Liver (tissue), 9 donors: ENCODE data around the gene PPOX. TPM values are rescaled to one million over a fixed set of nuclear protein-coding genes. Genes with fewer than 3 reads are reported as not detected.

Source experiments
- DNase-seq: peaks from one replicate; pipeline ENCODE4 v3.0.0-alpha.2; 2017; ENCODE audit warnings: low spot score
- H3K27ac ChIP-seq, 2 donors: one replicate each; pipeline ENCODE4 v1.7.0; 2013; ENCODE audit warnings: inconsistent platforms in 2 of 2, low read length in 2 of 2, control low read depth in 1 of 2, low read depth in 1 of 2, mild to moderate bottlenecking in 1 of 2
- H3K27me3 ChIP-seq, 4 donors: one replicate each; pipeline versions ENCODE4 v1.6.1 to v1.7.0; 2013; ENCODE audit warnings: low read length in 3 of 4, inconsistent platforms in 1 of 4, mild to moderate bottlenecking in 1 of 4, moderate library complexity in 1 of 4; ENCODE audit not compliant: control insufficient read depth in 4 of 4, insufficient read depth in 4 of 4
- H3K36me3 ChIP-seq, 4 donors: one replicate each; pipeline versions ENCODE4 v1.6.1 to v1.7.0; 2013; ENCODE audit warnings: low read length in 3 of 4, mild to moderate bottlenecking in 3 of 4, low read depth in 1 of 4, moderate library complexity in 1 of 4; ENCODE audit not compliant: control insufficient read depth in 4 of 4, insufficient read depth in 3 of 4
- H3K4me1 ChIP-seq, 4 donors: one replicate each; pipeline versions ENCODE4 v1.6.1 to v1.7.0; 2013; ENCODE audit warnings: low read length in 3 of 4, mild to moderate bottlenecking in 3 of 4, moderate library complexity in 1 of 4; ENCODE audit not compliant: control insufficient read depth in 4 of 4, insufficient read depth in 4 of 4
- H3K4me3 ChIP-seq, 3 donors: one replicate each; pipeline versions ENCODE4 v1.6.1 to v1.7.0; 2013; ENCODE audit warnings: low read length in 3 of 3, control low read depth in 1 of 3, low read depth in 1 of 3, mild to moderate bottlenecking in 1 of 3
- H3K9ac ChIP-seq, 2 donors: one replicate each; pipeline ENCODE4 v1.7.0; 2013; ENCODE audit warnings: low read length in 2 of 2, mild to moderate bottlenecking in 2 of 2, moderate library complexity in 2 of 2, control low read depth in 1 of 2, low read depth in 1 of 2
- H3K9me3 ChIP-seq, 4 donors: one replicate each; pipeline versions ENCODE4 v1.6.1 to v1.7.0; 2013; ENCODE audit warnings: low read length in 3 of 4; ENCODE audit not compliant: control insufficient read depth in 4 of 4
- CTCF ChIP-seq: fragments of 150-350 bp; IDR thresholded peaks from 2 replicates; pipeline ENCODE4 v1.5.1; 2017; ENCODE audit warnings: improper control_type of control experiment, low read depth, low read length; ENCODE audit not compliant: missing input control
- EGR1 ChIP-seq, 2 donors: IDR thresholded peaks; 2 replicates each; pipeline ENCODE4 v1.6.1; 2016 to 2018; ENCODE audit warnings: antibody characterized with exemption in 2 of 2, low read depth in 2 of 2
- FOXA1 ChIP-seq: IDR thresholded peaks from 2 replicates; pipeline ENCODE4 v1.6.1; 2016; ENCODE audit warnings: antibody characterized with exemption
- GABPA ChIP-seq, 2 donors: IDR thresholded peaks in 1 of 2; conservative IDR thresholded peaks in 1 of 2; 2 replicates each; pipeline ENCODE4 v1.6.1; 2016; ENCODE audit warnings: antibody characterized with exemption in 2 of 2, mild to moderate bottlenecking in 1 of 2, moderate library complexity in 1 of 2
- HNF4G ChIP-seq: IDR thresholded peaks from 2 replicates; pipeline ENCODE4 v1.6.1; 2016; ENCODE audit warnings: antibody characterized with exemption
- JUND ChIP-seq, 2 donors: IDR thresholded peaks; 2 replicates each; pipeline ENCODE4 v1.6.1; 2016; ENCODE audit warnings: antibody characterized with exemption in 2 of 2
- MAX ChIP-seq: IDR thresholded peaks from 2 replicates; pipeline ENCODE4 v1.6.1; 2016; ENCODE audit warnings: antibody characterized with exemption
- NR2F2 ChIP-seq: IDR thresholded peaks from 2 replicates; pipeline ENCODE4 v1.6.1; 2016; ENCODE audit warnings: antibody characterized with exemption
- RAD21 ChIP-seq, 2 donors: IDR thresholded peaks; 2 replicates each; pipeline ENCODE4 v1.6.1; 2016; ENCODE audit warnings: antibody characterized with exemption in 2 of 2, mild to moderate bottlenecking in 2 of 2
- RXRA ChIP-seq, 2 donors: IDR thresholded peaks; 2 replicates each; pipeline ENCODE4 v1.6.1; 2017 to 2018; ENCODE audit warnings: antibody characterized with exemption in 2 of 2, mild to moderate bottlenecking in 1 of 2
- SP1 ChIP-seq: IDR thresholded peaks from 2 replicates; pipeline ENCODE4 v1.6.1; 2018; ENCODE audit warnings: antibody characterized with exemption, mild to moderate bottlenecking
- TAF1 ChIP-seq: conservative IDR thresholded peaks from 2 replicates; pipeline ENCODE4 v1.6.1; 2016; ENCODE audit warnings: antibody characterized with exemption, mild to moderate bottlenecking
- YY1 ChIP-seq: IDR thresholded peaks from 2 replicates; pipeline ENCODE4 v1.6.1; 2016; ENCODE audit warnings: antibody characterized with exemption, mild to moderate bottlenecking
- WGBS: extraction: QIAGEN DNeasy Blood & Tissue Kit; methylation state at CpG from one replicate; pipeline ENCODE4 v1.1.7; 2013; 5-methylcytosine and 5-hydroxymethylcytosine counted together
- polyA plus RNA-seq, 2 donors: library from polyadenylated mRNA; stranded (reverse) in 1 of 2; unstranded in 1 of 2; fragments of 200-250 nt in 1 of 2; fragments of >200 nt in 1 of 2; fragmentation: Nextera tagmentation in 1 of 2; extraction: Ambion mirVana in 1 of 2; gene quantifications; one replicate each; pipeline versions ENCODE4 v1.2.1 to v1.2.3, GENCODE V29; 2013 to 2015
- total RNA-seq, 2 donors: library from RNA; depleted of rRNA; stranded (reverse); fragments of >200 nt; gene quantifications; one replicate each; pipeline ENCODE4 v1.2.3, GENCODE V29; 2014
- TF ChIP-seq, protein P1 (sequence below): IDR thresholded peaks from 2 replicates; pipeline ENCODE4 v1.6.1; 2016; ENCODE audit warnings: antibody characterized with exemption
- TF ChIP-seq, protein P2 (sequence below): IDR thresholded peaks from 2 replicates; pipeline ENCODE4 v1.6.1; 2016; ENCODE audit warnings: antibody characterized with exemption, mild to moderate bottlenecking
- donor health status: healthy.
- donor health status: healthy.
- donor health status: healthy.
- donor health status: healthy.
- donor health status: healthy.

PPOX gene
- total and polyA plus RNA-seq, 4 donors = 6.2 to 106 (median 7.9) TPM

- Histone ChIP-seq H3K27me3 (no peaks in the 10 kb centered on the region), H3K9me3 (no peaks in the 10 kb centered on the region), H3K4me1 (peaks cover 0 to 21% (median 13%) of the 10 kb centered on the region in 4 donors), H3K4me3 (no peak overlapping the region), H3K27ac (no peak overlapping the region), H3K9ac (no peak overlapping the region), H3K36me3 (peaks cover 4 to 32% (median 21%) of the 10 kb centered on the region in 4 donors)
- WGBS = 97% methylated on average over 4 of the region's 4 CpGs
- TF ChIP-seq, protein P1, sequence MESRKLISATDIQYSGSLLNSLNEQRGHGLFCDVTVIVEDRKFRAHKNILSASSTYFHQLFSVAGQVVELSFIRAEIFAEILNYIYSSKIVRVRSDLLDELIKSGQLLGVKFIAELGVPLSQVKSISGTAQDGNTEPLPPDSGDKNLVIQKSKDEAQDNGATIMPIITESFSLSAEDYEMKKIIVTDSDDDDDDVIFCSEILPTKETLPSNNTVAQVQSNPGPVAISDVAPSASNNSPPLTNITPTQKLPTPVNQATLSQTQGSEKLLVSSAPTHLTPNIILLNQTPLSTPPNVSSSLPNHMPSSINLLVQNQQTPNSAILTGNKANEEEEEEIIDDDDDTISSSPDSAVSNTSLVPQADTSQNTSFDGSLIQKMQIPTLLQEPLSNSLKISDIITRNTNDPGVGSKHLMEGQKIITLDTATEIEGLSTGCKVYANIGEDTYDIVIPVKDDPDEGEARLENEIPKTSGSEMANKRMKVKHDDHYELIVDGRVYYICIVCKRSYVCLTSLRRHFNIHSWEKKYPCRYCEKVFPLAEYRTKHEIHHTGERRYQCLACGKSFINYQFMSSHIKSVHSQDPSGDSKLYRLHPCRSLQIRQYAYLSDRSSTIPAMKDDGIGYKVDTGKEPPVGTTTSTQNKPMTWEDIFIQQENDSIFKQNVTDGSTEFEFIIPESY = no peak
- TF ChIP-seq GABPA (IDR thresholded peaks at IDR 0.05 in 1 of 2, conservative IDR thresholded peaks at IDR 0.05 in 1 of 2) (no peak), TAF1 (no peak), HNF4G (no peak), MAX (no peak), JUND (IDR thresholded peaks at IDR 0.05) (no peak), SP1 (no peak), YY1 (no peak), FOXA1 (no peak), CTCF (no peak), RAD21 (IDR thresholded peaks at IDR 0.05) (no peak), EGR1 (IDR thresholded peaks at IDR 0.05; ENCODE audit: low read depth in 2 of 2) (no peak), RXRA (IDR thresholded peaks at IDR 0.05) (no peak)
- TF ChIP-seq, protein P2, sequence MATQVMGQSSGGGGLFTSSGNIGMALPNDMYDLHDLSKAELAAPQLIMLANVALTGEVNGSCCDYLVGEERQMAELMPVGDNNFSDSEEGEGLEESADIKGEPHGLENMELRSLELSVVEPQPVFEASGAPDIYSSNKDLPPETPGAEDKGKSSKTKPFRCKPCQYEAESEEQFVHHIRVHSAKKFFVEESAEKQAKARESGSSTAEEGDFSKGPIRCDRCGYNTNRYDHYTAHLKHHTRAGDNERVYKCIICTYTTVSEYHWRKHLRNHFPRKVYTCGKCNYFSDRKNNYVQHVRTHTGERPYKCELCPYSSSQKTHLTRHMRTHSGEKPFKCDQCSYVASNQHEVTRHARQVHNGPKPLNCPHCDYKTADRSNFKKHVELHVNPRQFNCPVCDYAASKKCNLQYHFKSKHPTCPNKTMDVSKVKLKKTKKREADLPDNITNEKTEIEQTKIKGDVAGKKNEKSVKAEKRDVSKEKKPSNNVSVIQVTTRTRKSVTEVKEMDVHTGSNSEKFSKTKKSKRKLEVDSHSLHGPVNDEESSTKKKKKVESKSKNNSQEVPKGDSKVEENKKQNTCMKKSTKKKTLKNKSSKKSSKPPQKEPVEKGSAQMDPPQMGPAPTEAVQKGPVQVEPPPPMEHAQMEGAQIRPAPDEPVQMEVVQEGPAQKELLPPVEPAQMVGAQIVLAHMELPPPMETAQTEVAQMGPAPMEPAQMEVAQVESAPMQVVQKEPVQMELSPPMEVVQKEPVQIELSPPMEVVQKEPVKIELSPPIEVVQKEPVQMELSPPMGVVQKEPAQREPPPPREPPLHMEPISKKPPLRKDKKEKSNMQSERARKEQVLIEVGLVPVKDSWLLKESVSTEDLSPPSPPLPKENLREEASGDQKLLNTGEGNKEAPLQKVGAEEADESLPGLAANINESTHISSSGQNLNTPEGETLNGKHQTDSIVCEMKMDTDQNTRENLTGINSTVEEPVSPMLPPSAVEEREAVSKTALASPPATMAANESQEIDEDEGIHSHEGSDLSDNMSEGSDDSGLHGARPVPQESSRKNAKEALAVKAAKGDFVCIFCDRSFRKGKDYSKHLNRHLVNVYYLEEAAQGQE = no peak
- DNase-seq = no peak
Measured at GRCh38 chr1:161128591-161129420, 37.4 kb upstream of the PPOX start.

DNA sequence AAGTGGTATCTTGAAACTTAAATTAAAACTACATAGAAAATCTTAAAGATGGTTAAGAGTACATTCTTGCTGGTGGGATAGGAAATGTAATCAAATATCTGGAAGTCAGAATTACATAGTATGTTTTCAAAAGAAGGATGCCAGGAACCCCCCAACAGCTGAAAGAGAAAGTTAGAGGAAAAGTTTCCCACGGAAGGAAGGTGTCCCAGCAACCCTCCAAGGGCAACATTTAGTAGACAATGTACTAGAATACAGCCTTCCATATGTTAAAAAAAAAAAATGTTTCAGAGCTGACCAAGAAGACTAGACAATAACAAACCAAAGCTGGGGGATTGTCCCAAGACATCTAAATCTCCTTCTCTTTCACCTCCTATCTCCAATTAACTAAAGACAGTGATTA lies 36.0 kb upstream of the PPOX start:
- Histone ChIP-seq H3K4me3 (no peak overlapping the region), H3K27ac (no peak overlapping the region), H3K36me3 (peaks cover 2 to 24% (median 15%) of the 10 kb centered on the region in 4 donors), H3K9me3 (no peaks in the 10 kb centered on the region), H3K4me1 (peaks cover 0 to 21% (median 14%) of the 10 kb centered on the region in 4 donors), H3K9ac (no peak overlapping the region), H3K27me3 (no peaks in the 10 kb centered on the region)
- no peak for TF ChIP-seq RAD21 (IDR thresholded peaks at IDR 0.05)
- TF ChIP-seq GABPA (IDR thresholded peaks at IDR 0.05 in 1 of 2, conservative IDR thresholded peaks at IDR 0.05 in 1 of 2) = no peak
- no peak for TF ChIP-seq FOXA1
- TF ChIP-seq YY1 = no peak
- no peak for TF ChIP-seq NR2F2
- TF ChIP-seq MAX = no peak
- no peak for TF ChIP-seq TAF1
- TF ChIP-seq, protein P1 = no peak
- TF ChIP-seq HNF4G = no peak
- no peak for TF ChIP-seq SP1
- 75% methylated on average over 1 of the region's 1 CpG for WGBS
- DNase-seq = no peak
